ENCODE data around the gene NFXL1.

The NFXL1 gene

GRCh38 chr4:47882228-47882627 is 32.2 kb downstream of the NFXL1 start:
- DNase-seq: no peak

- no peak for DNase-seq
Measured at GRCh38 chr4:47879458-47879857, 34.9 kb downstream of the NFXL1 start.

- DNase-seq: no peak
Measured at GRCh38 chr4:47876784-47877546, 37.4 kb downstream of the NFXL1 start.

- no peak for DNase-seq
Measured at GRCh38 chr4:47876310-47876709, 38.1 kb downstream of the NFXL1 start.

- DNase-seq: no peak
Measured at GRCh38 chr4:47873877-47874541, 40.4 kb downstream of the NFXL1 start.

- no peak for DNase-seq
Measured at GRCh38 chr4:47863486-47863885, 50.9 kb downstream of the NFXL1 start.

- DNase-seq: no peak
Measured at GRCh38 chr4:47862297-47862696, 52.1 kb downstream of the NFXL1 start.

GRCh38 chr4:47860305-47860704 is 54.1 kb downstream of the NFXL1 start:
- no peak for DNase-seq

GRCh38 chr4:47858006-47858405 is 56.4 kb downstream of the NFXL1 start:
- no peak for DNase-seq

- no peak for DNase-seq
Measured at GRCh38 chr4:47856713-47857112, 57.7 kb downstream of the NFXL1 start.

- DNase-seq: no peak
Measured at GRCh38 chr4:47855350-47855749, 59.0 kb downstream of the NFXL1 start.

- DNase-seq: peak; percentile 24 to 40
Measured at GRCh38 chr4:47852136-47852535, 62.2 kb downstream of the NFXL1 start.

GRCh38 chr4:47849466-47849865 is 64.9 kb downstream of the NFXL1 start:
- DNase-seq: no peak

- no peak for DNase-seq
Measured at GRCh38 chr4:47848041-47848440, 66.3 kb downstream of the NFXL1 start.

- DNase-seq: no peak
Measured at GRCh38 chr4:47842985-47843384, 71.4 kb downstream of the NFXL1 start.

- no peak for DNase-seq
Measured at GRCh38 chr4:47840291-47840690, 74.1 kb downstream of the NFXL1 start.

GRCh38 chr4:47839259-47839658 is 75.1 kb downstream of the NFXL1 start:
- peak; percentile 22 to 79 for DNase-seq

GRCh38 chr4:47838445-47838844 is 75.9 kb downstream of the NFXL1 start:
- DNase-seq: no peak

- no peak for DNase-seq
Measured at GRCh38 chr4:47837908-47838294, 76.5 kb downstream of the NFXL1 start, which contains the start of gene CORIN. TSS of gene CORIN (minus strand) at chr4:47838067. CDS start at chr4:47837949, 118 bp downstream.

- DNase-seq: no peak
Measured at GRCh38 chr4:47837094-47837907, 77.1 kb downstream of the NFXL1 start.

- peak; percentile 46 to 53 for DNase-seq
Measured at GRCh38 chr4:47836641-47837093, 77.7 kb downstream of the NFXL1 start.

GRCh38 chr4:47835494-47835893 is 78.9 kb downstream of the NFXL1 start:
- no peak for DNase-seq

- DNase-seq: no peak
Measured at GRCh38 chr4:47831026-47831679, 83.2 kb downstream of the NFXL1 start.

All from inflammatory macrophage treated with lipopolysaccharide for 1 hour (primary cell).